ENCODE results near the gene TPSAB1. TPM values are rescaled to one million over a fixed set of nuclear protein-coding genes. Genes with fewer than 3 reads are reported as not detected.
"Not testable (repeated sequence)": the region's sequence is repeated elsewhere in the genome, so short reads cannot be mapped to it uniquely, and the experiment has no call there.

Gene TPSAB1
- not detected in 2 replicates for total RNA-seq (2013; cell fraction: nucleolus; rRNA removed)
- total RNA-seq (2014; rRNA removed) (not detected in 2 replicates), total RNA-seq (2014; rRNA removed; fragmentation: Illumina TruSeq; extraction: Trizol) (not detected in 2 replicates), total RNA-seq (2021) (not detected in 2 replicates), polyA plus RNA-seq (2011; rRNA removed) (not detected in 2 replicates), polyA plus RNA-seq (2014; fragmentation: Illumina TruSeq; extraction: Trizol) (0.06 TPM in 1 of 2 replicates, not detected in the other), polyA plus RNA-seq (2014; fragmentation: Nextera tagmentation; extraction: Ambion mirVana) (not detected), polyA plus RNA-seq (2014; rRNA removed) (not detected in 2 replicates), polyA plus RNA-seq (2016; fragmentation: Nextera tagmentation; extraction: Ambion mirVana) (not detected), polyA minus RNA-seq (2011; rRNA and poly(A)+ RNA removed) (not detected in 2 replicates), Bru-seq, nascent RNA (not detected), BruChase-seq, experiment 1, labeled RNA remaining after a 6-hour chase (not detected), BruChase-seq, experiment 2, labeled RNA remaining after a 2-hour chase (not detected)
- not detected for polyA plus RNA-seq (2011; ENCODE audit: low read depth)
- not detected in 2 replicates for polyA plus RNA-seq (2011; cell fraction: cytosol; rRNA removed)
- polyA plus RNA-seq (2011; cell fraction: nucleus; rRNA removed): not detected in 2 replicates
- polyA plus RNA-seq (2012): not detected in 2 replicates
- not detected in 2 replicates for polyA minus RNA-seq (2011; cell fraction: cytosol; rRNA and poly(A)+ RNA removed)
- not detected in 2 replicates for polyA minus RNA-seq (2011; cell fraction: nucleus; rRNA and poly(A)+ RNA removed)
- long read RNA-seq, experiment 1: 0 reads
- long read RNA-seq, experiment 2: 0 reads

GRCh38 chr16:1240436-1240835 lies at the start of gene TPSAB1:
Gene TPSAB1 (plus strand): TSS chr16:1240705. CDS start chr16:1240939, 234 bp downstream.
- H4K20me1 ChIP-seq (ENCODE audit: control insufficient read depth, insufficient read depth); in situ Hi-C loops (cut with MboI); H3K4me3 ChIP-seq: not testable (repeated sequence)

GRCh38 chr16:1190789-1191188 lies 49.7 kb upstream of the TPSAB1 start:
- H3K36me3 ChIP-seq (ENCODE audit: control insufficient read depth in 2 of 2, insufficient read depth in 2 of 2, low read length in 1 of 2); H3K4me2 ChIP-seq (ENCODE audit: control insufficient read depth, insufficient read depth); H3K9ac ChIP-seq (ENCODE audit: control insufficient read depth, insufficient read depth, low read length); H3K27ac ChIP-seq (ENCODE audit: control insufficient read depth, insufficient read depth); FAIRE-seq; in situ Hi-C loops (cut with MboI); CTCF ChIA-PET; ATAC-seq; DNase-seq (ENCODE audit: low read depth, low spot score); POLR2A ChIA-PET; H3K4me3 ChIP-seq; SMC1A ChIA-PET (ENCODE audit: uncharacterized antibody, unreplicated experiment); H3K79me2 ChIP-seq (ENCODE audit: control insufficient read depth, insufficient read depth, low read length); H3K4me1 ChIP-seq (ENCODE audit: control insufficient read depth, insufficient read depth, low read length); BruUV-seq (replicated peaks); intact Hi-C loops (cut with micrococcal nuclease; ENCODE audit: unreplicated experiment); H2AFZ ChIP-seq (ENCODE audit: control insufficient read depth, low read depth, low read length); H3K9me3 ChIP-seq (replicated peaks; ENCODE audit: control insufficient read depth, insufficient read depth, low read length); H4K20me1 ChIP-seq (ENCODE audit: control insufficient read depth, insufficient read depth); RAD21 ChIA-PET (ENCODE audit: unreplicated experiment); H3K27me3 ChIP-seq (replicated peaks in 1 of 2; ENCODE audit: control insufficient read depth in 2 of 2, insufficient read depth in 2 of 2, low read length in 1 of 2): not testable (repeated sequence)
- WGBS (ENCODE audit: insufficient coverage, insufficient replicate concordance, low lambda C conversion rate, missing lambda C conversion rate): 30% methylated on average over 9 of the region's 11 CpGs

More at GRCh38 chr16:1240436-1240835, at the start of gene TPSAB1:
- H2AFZ ChIP-seq (ENCODE audit: control insufficient read depth, low read depth, low read length); SMC1A ChIA-PET (ENCODE audit: uncharacterized antibody, unreplicated experiment); H3K9me3 ChIP-seq (replicated peaks; ENCODE audit: control insufficient read depth, insufficient read depth, low read length); H3K9ac ChIP-seq (ENCODE audit: control insufficient read depth, insufficient read depth, low read length); intact Hi-C loops (cut with micrococcal nuclease; ENCODE audit: unreplicated experiment); BruUV-seq (replicated peaks); RAD21 ChIA-PET (ENCODE audit: unreplicated experiment); POLR2A ChIA-PET; H3K4me1 ChIP-seq (ENCODE audit: control insufficient read depth, insufficient read depth, low read length); DNase-seq (ENCODE audit: low read depth, low spot score); H3K27ac ChIP-seq (ENCODE audit: control insufficient read depth, insufficient read depth); CTCF ChIA-PET; H3K36me3 ChIP-seq (ENCODE audit: control insufficient read depth in 2 of 2, insufficient read depth in 2 of 2, low read length in 1 of 2); H3K27me3 ChIP-seq (replicated peaks in 1 of 2; ENCODE audit: control insufficient read depth in 2 of 2, insufficient read depth in 2 of 2, low read length in 1 of 2); H3K4me2 ChIP-seq (ENCODE audit: control insufficient read depth, insufficient read depth); H3K79me2 ChIP-seq (ENCODE audit: control insufficient read depth, insufficient read depth, low read length); FAIRE-seq; ATAC-seq: not testable (repeated sequence)
- 0% methylated on average over 4 of the region's 12 CpGs for WGBS (ENCODE audit: insufficient coverage, insufficient replicate concordance, low lambda C conversion rate, missing lambda C conversion rate)

Data from GM12878 (cell line).